C4-2B (cell line): Measurements from ENCODE around the gene ARHGAP8.
"Not testable (repeated sequence)": the region's sequence is repeated elsewhere in the genome, so short reads cannot be mapped to it uniquely, and the experiment has no call there.

Experiments
- H3K27ac ChIP-seq: fragments of 450-650 bp; 2 replicates; pipeline ENCODE4 v1.5.1; 2017
- ZFX ChIP-seq: fragments of 450-650 bp; IDR thresholded peaks from 2 replicates; pipeline ENCODE4 v1.6.1; 2017
- TF ChIP-seq, protein P1 (sequence below): fragments of 450-650 bp; conservative IDR thresholded peaks from 2 replicates; pipeline ENCODE4 v1.5.1; 2017; ENCODE audit warnings: mild to moderate bottlenecking

ARHGAP8 gene

DNA sequence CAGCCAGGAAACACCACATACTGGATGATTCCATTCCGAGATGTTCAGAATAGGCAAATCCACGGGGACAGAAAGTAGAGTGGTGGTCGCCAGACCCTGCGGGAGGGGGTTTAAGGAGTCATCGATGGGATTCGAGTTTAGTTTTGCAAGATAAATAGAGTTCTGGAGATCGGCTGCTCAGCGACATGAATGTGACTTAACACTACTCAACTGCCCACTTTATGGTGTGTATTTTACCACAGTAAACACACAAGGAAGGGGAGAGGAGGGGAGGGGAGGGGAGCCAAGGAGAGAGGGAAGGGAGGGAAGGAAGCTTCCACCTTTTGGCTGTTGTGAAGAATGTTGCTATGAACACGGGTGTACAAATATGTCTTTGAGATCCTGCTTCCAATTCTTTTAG, 10.4 kb upstream of the ARHGAP8 start:
- peak overlapping the region; percentile 39 for H3K27ac ChIP-seq
- TF ChIP-seq, protein P1, sequence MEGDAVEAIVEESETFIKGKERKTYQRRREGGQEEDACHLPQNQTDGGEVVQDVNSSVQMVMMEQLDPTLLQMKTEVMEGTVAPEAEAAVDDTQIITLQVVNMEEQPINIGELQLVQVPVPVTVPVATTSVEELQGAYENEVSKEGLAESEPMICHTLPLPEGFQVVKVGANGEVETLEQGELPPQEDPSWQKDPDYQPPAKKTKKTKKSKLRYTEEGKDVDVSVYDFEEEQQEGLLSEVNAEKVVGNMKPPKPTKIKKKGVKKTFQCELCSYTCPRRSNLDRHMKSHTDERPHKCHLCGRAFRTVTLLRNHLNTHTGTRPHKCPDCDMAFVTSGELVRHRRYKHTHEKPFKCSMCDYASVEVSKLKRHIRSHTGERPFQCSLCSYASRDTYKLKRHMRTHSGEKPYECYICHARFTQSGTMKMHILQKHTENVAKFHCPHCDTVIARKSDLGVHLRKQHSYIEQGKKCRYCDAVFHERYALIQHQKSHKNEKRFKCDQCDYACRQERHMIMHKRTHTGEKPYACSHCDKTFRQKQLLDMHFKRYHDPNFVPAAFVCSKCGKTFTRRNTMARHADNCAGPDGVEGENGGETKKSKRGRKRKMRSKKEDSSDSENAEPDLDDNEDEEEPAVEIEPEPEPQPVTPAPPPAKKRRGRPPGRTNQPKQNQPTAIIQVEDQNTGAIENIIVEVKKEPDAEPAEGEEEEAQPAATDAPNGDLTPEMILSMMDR: no peak
- TF ChIP-seq ZFX: no peak

DNA sequence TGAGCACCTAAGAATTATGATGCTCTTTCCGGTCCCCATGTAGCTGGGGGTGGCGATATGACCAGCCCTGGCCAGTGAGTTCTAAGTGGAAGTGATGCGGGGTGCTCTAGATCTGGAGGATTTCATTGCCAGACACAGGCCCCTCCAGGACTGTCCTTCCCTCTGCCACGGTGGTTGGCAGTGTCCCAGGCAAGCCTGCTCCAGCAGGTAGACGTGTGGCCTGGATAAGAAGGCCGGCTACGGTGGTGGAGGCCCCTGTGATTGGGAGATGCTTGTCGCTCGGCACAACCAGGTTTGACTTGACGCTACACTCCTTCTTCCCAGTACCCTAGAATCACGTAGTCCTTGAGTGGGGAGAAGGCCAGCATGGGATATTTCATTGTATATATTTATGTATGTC, 9.1 kb upstream of the ARHGAP8 start:
- TF ChIP-seq, protein P1: no peak
- no peak for TF ChIP-seq ZFX

DNA sequence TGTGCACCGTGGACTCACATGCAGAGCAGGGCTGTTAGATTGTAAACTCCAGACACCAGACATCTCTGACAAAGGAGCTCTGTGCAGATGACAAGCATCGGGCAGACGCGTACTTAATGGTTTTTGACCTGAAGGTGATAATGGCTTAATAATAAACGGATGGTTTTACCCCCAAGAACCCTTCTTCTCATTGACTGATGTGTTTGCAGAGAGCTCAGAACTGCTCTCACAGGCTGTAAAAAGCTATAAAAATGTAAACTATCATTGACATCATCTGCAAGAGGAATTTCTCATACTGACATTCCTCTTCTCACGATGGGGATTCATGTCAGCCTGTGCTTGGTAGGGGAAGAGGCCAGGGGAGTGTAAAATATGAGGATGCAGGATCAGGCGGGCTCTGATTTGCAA, 8.6 kb upstream of the ARHGAP8 start:
- no peak overlapping the region for H3K27ac ChIP-seq
- no peak for TF ChIP-seq ZFX
- TF ChIP-seq, protein P1: no peak

More for the DNA sequence above, 9.1 kb upstream of the ARHGAP8 start:
- no peak overlapping the region for H3K27ac ChIP-seq

DNA sequence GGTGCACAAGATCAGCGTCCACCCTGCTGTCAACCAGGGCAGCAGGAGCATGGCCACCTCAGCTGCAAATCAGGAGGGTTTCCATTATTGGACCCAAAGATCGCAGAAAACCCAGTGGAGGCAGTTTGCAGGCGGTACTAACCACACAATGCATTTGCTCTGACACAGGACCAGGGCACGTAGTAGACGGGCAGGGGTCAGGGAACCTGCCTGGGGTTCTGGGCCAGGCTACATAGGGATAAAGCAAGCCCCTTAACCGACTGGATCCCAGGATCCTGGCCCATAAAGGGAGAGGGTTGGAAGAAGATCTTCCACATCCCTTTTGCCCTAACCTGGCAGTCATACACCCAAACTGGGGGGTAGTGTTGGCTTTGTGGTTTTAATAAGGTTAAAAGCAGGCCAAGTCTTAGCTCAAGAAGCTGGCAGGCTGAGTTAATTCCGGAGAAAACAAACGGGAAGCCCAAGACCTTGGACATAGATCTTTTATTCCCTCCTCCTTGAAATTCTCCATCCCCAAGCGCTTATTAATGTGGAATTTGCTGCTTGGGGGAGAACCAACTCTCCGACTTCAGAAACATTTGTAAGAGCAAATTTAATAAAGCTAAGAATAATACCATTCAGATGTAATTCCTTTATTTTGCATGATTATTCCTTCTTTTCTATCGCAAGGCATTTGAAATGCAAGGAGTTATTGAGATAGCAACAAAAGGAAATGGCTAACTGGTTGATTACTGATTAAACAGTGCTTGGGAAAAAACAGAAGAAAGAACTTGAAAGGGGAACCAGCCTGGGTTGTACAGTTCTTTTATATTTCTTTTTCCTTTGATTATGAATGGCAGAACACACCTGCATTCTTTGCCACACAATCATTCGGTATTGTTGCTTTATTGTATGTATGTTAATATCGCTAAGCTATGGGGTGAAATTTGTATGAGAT, 6.3 kb upstream of the ARHGAP8 start:
- TF ChIP-seq, protein P1: no peak
- TF ChIP-seq ZFX: no peak
- no peak overlapping the region for H3K27ac ChIP-seq

DNA sequence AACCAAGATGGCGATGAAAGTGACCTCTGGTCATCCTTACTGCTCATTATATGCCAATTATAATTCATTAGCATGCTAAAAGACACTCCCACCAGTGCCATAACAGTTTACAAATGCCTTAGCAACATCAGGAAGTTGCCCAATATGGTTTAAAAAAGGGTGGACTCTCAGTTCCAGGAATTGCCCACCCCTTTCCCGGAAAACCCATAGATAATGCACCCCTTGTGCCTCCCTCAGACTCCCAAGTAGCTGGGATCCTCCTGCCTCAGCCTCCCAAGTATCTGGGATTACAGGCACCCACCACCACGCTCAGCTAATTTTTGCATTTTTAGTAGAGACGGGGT, 4.6 kb upstream of the ARHGAP8 start:
- H3K27ac ChIP-seq: not testable (repeated sequence)

DNA sequence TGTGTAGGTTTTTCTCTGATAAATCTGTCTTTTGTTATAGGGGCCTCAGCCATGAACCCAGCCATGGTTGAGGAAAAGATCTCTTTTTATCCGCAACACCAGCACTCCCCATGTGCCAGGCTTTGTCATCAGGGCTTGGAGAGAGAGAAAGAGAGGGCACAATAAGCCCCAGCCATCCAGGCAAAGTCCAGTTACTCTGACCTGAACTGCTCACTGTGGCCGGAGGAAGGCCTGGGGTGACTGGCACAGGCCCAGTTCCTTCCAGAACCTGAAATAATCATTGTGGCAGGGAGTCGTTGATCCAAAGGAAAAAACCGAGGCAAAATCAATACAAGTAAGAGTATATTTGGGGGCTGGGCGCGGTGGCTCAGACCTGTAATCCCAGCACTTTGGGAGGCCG, 3.9 kb upstream of the ARHGAP8 start:
- H3K27ac ChIP-seq: no peak overlapping the region
- no peak for TF ChIP-seq ZFX
- TF ChIP-seq, protein P1: no peak

DNA sequence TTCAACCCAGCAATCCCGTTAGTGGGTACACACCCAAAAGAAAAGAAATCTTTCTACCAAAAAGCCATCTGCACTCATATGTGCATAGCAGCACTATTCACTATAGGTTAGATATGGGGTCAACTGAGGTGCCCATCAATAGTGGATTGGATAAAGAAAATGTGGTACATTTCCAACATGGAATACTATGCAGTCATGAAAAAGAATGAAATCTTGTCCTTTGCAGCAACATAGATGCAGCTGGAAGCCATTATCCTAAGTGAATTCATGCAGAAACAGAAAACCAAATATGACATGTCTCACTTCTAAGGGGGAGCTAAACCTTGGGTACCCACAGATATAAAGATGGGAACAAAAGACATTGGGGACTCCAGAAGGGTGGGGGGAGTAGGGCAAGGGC, 1.9 kb upstream of the ARHGAP8 start:
- no peak overlapping the region for H3K27ac ChIP-seq
- TF ChIP-seq, protein P1: no peak
- no peak for TF ChIP-seq ZFX
